Measurements from ENCODE around the gene OCA2. TPM values are rescaled to one million over a fixed set of nuclear protein-coding genes. Genes with fewer than 3 reads are reported as not detected.

Gene OCA2
- total and polyA plus RNA-seq, 10 donors: 0.39 to 3.0 (median 1.0) TPM

GRCh38 chr15:27731776-27732175 is 367.3 kb downstream of the OCA2 start:
- intact Hi-C loops (cut with DNase I; ENCODE audit: low total_unique reads): no loop called here
- Histone ChIP-seq H3K4me1 (no peaks in the 10 kb centered on the region), H3K9me3 (peaks cover 0 to 53% (median 32%) of the 10 kb centered on the region in 8 donors), H3K27ac (no peak overlapping the region), H3K36me3 (no peaks in the 10 kb centered on the region), H3K27me3 (replicated peaks in 1 of 7) (no peaks in the 10 kb centered on the region), H3K4me3 (no peak overlapping the region)
- 70 to 84% (median 79%) methylated on average over 1 of the region's 1 CpG for WGBS, 5 donors
- TF ChIP-seq POLR2A (IDR thresholded peaks at IDR 0.05) (no peak), CTCF (IDR thresholded peaks at IDR 0.05 in 8 of 11, conservative IDR thresholded peaks at IDR 0.05 in 3 of 11) (no peak), POLR2AphosphoS5 (IDR thresholded peaks at IDR 0.05) (no peak)
- DNase-seq: no peak

DNA sequence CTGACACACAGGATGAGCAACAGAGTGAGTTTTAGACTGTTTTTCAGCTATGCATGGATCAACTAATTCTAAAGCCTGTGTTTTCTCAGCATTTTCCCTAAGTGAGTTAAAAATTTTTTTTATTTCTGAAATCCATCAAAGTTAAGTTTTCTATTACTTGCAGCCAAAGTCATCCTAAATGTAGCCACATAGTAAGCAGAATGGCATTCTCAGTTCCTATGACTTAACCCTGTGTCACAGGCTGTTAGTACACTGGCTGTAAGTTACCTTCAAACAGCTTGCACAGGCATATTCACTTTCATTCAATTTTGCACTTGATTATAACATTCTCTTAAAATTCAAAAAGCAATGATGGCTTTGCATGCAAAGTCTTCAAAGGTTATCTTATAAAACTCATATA is 368.2 kb downstream of the OCA2 start:
- TF ChIP-seq POLR2A (IDR thresholded peaks at IDR 0.05) (no peak), CTCF (IDR thresholded peaks at IDR 0.05 in 8 of 11, conservative IDR thresholded peaks at IDR 0.05 in 3 of 11) (no peak), POLR2AphosphoS5 (IDR thresholded peaks at IDR 0.05) (no peak)
- intact Hi-C loops (cut with DNase I; ENCODE audit: low total_unique reads): no loop called here
- H3K27me3 ChIP-seq (replicated peaks in 1 of 7): no peaks in the 10 kb centered on the region
- no peak for DNase-seq
- H3K4me1 ChIP-seq: no peaks in the 10 kb centered on the region
- peaks cover 0 to 46% (median 24%) of the 10 kb centered on the region in 8 donors for H3K9me3 ChIP-seq
- H3K4me3 ChIP-seq: no peak overlapping the region
- H3K36me3 ChIP-seq: no peaks in the 10 kb centered on the region
- H3K27ac ChIP-seq: no peak overlapping the region

DNA sequence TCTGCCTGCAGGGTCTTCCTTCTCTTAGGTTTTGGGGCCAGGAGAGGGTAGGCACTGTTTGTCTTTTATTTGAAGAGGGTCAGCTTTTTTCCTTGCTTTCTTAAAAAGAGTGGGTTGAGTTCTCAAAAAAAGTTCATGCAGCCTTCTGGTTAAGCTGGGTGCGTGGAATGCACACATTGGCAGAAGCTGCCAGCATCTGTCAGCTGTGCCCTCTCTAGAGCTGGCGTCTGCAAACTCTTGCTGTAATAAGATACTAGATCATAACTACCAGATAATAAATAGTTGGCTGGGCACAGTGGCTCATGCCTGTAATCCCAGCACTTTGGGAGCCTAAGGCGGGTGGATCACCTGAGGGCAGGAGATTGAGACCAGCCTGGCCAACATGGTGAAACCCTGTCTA is 373.4 kb downstream of the OCA2 start:
- no peak for TF ChIP-seq POLR2AphosphoS5 (IDR thresholded peaks at IDR 0.05)
- TF ChIP-seq CTCF (IDR thresholded peaks at IDR 0.05 in 8 of 11, conservative IDR thresholded peaks at IDR 0.05 in 3 of 11): no peak
- TF ChIP-seq POLR2A (IDR thresholded peaks at IDR 0.05): no peak
- DNase-seq: no peak
- no peaks in the 10 kb centered on the region for H3K27me3 ChIP-seq (replicated peaks in 1 of 7)
- WGBS, 5 donors: 84 to 94% (median 92%) methylated on average over 3 of the region's 3 CpGs
- intact Hi-C loops (cut with DNase I; ENCODE audit: low total_unique reads): no loop called here
- no peaks in the 10 kb centered on the region for H3K36me3 ChIP-seq
- H3K4me1 ChIP-seq: no peaks in the 10 kb centered on the region
- H3K4me3 ChIP-seq: no peak overlapping the region
- H3K9me3 ChIP-seq: peaks cover 0 to 20% (median 0%) of the 10 kb centered on the region in 8 donors
- no peak overlapping the region for H3K27ac ChIP-seq

DNA sequence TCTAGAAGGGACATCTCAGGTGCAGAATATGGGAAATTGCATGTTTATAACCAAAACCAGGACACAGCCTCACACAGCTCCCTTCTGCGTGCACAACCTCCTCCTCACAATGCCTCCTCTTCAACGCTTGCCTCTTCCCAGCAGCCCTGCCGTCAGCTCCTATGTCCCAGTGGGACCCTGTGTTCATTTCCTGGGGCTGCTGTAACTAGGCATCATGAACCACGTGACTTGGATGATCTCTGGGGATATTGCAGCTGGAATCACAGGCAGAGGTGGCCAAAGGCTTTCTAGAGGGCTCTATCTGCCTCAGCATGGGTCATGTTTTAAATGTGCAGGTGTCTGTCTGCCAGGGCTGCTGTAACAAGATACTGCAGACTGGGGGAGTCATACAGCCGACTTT is 375.3 kb downstream of the OCA2 start:
- no peak for DNase-seq
- Histone ChIP-seq H3K4me3 (no peak overlapping the region), H3K27ac (no peak overlapping the region), H3K9me3 (peaks cover 0 to 23% (median 0%) of the 10 kb centered on the region in 8 donors), H3K36me3 (no peaks in the 10 kb centered on the region), H3K27me3 (replicated peaks in 1 of 7) (no peaks in the 10 kb centered on the region), H3K4me1 (no peaks in the 10 kb centered on the region)
- intact Hi-C loops (cut with DNase I; ENCODE audit: low total_unique reads): no loop called here
- TF ChIP-seq POLR2A (IDR thresholded peaks at IDR 0.05) (no peak), POLR2AphosphoS5 (IDR thresholded peaks at IDR 0.05) (no peak), CTCF (IDR thresholded peaks at IDR 0.05 in 8 of 11, conservative IDR thresholded peaks at IDR 0.05 in 3 of 11) (no peak)
- 60 to 74% (median 63%) methylated on average over 5 of the region's 5 CpGs for WGBS, 5 donors
